SK-N-MC (cell line): ENCODE data around the gene FAM53B.

Source experiments
- EZH2 ChIP-seq: fragments of 200-600 bp; sonication (generic); IDR thresholded peaks from one replicate; pipeline ENCODE4 v1.6.1; 2017; ENCODE audit warnings: antibody characterized with exemption
- POLR2AphosphoS5 ChIP-seq: IDR thresholded peaks from 2 replicates; pipeline ENCODE4 v1.6.1; 2012; ENCODE audit warnings: mild to moderate bottlenecking, low read depth, low read length, borderline replicate concordance

DNA sequence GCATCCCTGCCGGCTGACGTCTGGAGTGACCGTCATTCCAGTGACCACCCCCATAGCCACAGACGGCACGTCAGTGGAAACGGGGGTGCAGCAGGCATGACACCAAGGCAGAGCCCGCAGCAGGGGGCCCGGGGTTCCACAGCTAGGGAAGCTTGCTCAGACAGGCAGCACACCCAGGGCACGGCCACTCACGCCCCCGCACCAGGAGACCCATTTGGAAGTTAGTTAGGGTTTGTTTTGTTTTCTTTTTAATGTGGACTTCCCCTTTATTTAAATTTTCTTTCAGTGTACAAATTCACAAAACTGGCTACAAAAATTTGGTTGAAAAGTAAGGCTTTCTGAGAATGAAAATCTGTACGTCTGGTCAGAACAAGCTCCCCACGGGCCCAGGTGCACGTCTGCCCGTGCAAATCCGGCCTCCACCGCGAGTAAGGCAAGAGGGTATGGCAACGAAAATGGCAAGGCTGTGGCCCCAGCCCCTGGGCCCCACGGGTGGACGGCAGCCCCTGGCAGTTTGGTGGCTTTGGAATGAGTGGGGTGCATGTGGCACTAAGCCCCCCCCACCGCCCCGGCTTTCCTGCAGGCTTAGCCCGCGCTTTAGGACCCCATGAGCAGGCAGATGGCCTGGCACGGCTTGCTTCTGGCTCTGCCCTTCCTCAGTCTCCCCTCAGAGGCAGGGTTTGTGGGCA lies 124.2 kb downstream of the FAM53B start:
- TF ChIP-seq POLR2AphosphoS5 (no peak), EZH2 (no peak)
